Effector CD8-positive, alpha-beta T cell (primary cell): Measurements from ENCODE around the gene DENND6B.
"Not testable (repeated sequence)": the region's sequence is repeated elsewhere in the genome, so short reads cannot be mapped to it uniquely, and the experiment has no call there.

Experiments used
- DNase-seq: peaks from one replicate; lab custom pipeline; 2025; lab: John Stamatoyannopoulos, UW

DENND6B gene

DNA sequence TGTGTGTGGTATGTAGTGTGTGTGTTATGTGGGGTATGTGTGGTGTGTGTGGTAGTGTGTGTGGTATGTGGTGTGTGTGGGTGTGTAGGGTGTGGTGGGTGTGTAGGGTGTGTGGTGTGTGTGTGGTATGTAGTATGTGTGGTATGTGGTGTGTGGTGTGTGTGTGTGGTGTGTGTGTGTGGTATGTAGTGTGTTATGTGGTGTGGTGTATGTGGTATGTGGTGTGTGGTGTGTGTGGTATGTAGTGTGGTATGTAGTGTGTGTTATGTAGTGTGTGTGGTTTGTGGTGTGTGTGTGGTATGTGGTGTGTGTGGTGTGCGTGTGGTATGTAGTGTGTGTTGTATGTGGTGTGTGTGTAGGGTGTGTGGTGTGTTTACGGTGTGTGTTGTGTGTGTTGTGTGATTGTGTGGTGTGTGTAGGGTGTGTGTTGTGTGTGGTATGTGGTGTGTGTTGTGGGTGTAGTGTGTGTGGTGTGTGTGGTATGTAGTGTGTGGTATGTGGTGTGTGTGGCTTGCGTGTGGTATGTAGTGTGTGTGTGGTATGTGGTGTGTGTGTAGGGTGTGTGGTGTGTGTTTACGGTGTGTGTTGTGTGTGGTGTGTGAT, 12.1 kb upstream of the DENND6B start:
- no peak for DNase-seq

DNA sequence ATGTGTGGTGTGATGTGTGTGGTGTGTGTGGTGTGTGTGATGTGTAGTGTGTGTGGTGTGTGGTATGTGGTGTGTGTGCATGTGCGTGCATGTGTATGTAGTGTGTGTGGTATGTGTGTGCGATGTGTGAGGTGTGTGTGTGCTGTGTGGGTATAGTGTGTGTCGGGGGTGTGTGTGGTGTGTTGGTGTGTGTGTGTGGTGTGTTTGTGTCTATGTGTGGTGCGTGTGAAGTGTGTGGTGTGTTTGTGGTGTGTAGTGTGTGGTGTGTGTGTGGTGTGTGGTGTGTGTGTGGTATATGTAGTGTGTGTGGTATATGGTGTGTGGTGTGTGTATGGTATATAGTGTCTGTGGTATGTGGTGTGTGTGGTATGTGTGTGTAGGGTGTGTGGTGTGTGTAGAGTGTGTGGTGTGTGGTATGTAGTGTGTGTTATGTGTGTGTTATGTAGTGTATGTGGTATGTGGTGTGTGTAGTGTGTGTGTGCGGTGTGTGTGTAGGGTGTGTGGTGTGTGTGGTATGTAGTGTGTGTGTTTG, 11.3 kb upstream of the DENND6B start:
- DNase-seq: no peak

DNA sequence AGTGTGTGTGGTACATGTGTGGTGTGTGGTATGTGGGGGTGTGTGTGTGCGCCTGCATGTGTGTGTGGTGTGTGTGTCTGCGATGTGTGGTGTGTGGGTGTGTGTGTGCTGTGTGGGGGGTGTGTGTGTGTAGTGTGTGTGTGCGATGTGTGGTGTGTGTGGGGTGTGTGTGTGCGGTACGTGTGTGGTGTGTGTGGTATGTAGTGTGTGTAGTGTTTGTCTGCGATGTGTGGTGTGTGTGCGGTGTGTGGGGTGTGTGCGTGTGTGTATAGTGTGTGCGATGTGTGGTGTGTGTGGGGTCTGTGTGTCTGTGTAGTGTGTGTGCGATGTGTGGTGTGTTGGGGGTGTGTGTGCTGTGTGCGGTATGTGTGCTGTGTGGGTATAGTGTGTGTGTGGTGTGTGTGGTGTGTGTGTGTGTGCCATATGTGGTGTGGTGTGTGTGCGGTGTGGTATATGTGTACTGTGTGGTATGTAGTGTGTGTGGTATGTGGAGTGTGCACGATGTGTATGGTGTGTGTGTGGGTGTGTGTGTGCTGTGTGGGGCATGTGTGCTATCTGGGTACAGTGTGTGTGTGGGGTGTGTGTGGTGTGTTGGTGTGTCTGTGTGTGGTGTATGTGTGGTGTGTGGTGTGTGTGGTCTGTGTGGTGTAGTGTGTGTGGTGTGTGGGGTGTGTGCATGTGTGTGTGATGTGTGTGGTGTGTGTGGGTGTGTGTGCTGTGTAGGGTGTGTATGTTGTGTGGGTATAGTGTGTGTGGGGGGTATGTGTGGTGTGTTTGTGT, 10.6 kb upstream of the DENND6B start:
- no peak for DNase-seq

DNA sequence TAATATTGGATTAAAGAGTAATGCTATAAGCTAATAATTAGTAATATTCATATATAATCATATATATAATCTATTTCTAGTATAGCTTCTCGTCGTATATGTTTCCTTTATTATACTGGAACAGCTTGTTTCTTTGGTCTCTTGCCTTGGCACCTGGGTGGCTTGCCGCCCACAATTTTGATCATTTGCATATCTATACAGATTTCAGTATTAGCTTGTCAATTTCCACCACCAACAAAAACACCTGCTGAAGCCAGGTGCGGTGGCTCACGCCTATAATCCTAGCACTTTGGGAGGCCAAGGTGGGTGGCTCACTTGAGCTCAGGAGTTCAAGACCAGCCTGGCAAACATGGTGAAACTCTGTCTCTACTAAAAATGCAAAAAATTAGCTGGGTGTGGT, 7.6 kb upstream of the DENND6B start:
- not testable (repeated sequence) for DNase-seq

DNA sequence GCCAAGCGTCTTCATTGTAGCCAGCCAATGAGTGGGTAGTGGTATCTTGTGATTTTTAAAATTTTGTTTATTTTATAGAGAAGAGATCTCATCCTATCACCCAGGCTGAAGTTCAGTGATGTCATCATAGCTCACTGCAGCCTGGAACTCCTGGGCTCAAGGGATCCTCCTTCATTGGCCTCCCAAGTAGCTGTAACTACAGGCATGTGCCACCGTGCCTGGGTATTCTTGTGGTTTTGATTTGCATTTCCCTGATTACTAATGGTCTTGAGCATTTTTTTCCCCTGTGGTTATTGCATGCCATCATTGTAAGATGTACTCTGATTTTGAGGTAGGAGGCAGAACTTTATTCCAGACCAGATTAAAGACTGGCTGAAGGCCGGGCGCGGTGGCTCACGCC, 2.4 kb upstream of the DENND6B start:
- DNase-seq: no peak

DNA sequence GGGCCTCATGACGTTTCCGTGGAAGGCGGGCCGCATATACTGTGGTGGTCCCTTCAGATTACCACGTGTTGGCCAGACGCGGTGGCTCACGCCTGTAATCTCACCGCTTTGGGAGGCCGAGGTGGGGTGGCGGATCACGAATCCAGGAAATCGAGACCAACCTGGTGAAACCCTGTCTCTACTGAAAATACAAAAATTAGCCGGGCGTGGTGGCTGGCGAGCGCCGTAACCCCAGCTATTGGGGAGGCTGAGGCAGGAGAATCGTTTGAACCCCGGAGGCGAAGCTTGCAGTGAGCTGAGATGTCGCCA, 853 bp upstream of the DENND6B start:
- no peak for DNase-seq

DNA sequence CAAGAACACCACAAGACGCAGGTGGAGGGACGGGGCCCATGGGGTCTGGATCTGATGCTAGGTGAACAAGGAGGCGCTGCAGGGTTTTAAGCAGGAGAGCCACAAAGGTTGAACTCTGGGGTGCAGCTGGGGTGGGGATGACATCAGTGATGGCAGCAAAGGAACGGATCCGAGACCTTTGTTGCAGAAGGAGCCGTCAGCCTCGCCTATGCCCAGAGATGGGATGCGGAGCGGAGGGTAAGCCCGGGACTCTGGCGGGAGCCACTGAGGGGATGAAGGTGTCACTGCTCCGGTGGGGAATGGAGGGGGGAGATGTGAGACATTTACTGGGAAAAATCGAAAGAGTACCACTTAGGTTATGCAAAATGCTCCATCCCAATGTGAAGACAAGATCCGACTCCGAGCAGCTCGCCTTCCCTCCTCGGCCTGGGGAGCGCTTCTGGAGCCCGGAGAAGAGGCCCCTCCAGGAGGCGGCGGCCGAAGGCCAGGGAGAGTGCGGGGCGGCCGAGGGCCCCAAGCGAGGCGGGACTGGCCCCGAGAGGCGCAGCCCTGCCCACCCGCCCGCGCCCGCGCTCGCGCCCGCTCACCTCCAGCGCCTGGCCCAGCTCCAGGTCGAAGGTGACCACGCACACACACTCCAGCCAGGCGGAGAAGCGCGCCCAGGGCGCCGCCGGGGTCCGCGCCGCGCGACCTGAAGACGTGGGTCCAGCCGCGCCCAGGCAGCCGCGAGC, 422 bp downstream of the DENND6B start:
- no peak for DNase-seq

DNA sequence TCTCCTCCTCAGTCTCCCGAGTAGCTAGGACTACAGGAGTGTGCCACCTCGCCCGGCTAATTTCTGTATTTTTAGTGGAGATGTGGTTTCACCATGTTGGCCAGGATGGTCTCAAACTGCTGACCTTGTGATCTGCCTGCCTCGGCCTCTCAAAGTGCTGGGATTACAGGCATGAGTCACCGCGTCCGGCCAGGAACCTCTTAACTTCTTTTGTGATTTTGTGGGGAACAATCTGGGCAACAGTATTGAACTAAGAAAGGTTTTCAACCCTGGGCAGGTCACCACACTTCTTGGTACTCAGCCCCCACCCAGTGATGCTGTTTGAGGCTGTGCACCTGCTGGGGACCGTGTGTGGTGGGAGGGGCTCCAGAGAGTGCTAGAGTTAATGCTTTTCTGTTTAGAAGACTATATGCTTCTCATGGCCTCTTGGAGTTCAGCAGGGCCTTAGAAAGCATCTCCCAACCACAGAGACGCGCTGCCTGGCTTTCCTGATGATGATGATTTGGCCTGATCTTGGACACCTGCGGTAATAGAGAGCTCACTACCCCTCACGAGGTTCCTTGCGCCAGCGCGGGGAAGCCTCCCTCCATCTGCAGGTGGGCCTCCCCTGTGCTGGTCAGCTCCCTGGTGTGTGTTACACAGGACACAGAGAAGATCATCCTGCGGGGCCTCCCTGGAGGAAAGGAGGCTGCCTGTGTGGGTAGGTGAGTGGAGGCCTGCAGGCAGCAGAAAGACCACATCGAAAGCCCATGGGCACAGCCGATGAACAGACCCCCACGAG, 1.2 kb downstream of the DENND6B start:
- no peak for DNase-seq

DNA sequence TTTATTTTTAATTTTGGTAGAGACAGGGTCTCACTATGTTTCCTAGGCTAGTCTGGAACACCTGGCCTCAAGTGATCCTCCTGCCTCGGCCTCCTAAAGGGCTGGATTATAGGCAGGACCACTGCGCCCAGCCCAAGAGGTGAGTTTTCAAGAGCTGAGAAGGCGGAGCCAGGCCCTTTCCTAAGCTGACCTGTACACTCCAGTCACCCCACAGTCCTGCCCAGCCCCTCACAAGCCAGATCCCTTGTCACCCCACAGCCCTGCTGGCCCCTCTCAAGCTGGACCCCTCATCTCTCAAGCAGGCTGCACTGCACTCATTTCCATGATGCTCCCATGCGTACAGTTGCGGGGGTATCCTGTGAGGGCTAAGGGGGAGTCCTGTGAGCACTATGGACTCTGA, 2.9 kb downstream of the DENND6B start:
- DNase-seq: no peak

DNA sequence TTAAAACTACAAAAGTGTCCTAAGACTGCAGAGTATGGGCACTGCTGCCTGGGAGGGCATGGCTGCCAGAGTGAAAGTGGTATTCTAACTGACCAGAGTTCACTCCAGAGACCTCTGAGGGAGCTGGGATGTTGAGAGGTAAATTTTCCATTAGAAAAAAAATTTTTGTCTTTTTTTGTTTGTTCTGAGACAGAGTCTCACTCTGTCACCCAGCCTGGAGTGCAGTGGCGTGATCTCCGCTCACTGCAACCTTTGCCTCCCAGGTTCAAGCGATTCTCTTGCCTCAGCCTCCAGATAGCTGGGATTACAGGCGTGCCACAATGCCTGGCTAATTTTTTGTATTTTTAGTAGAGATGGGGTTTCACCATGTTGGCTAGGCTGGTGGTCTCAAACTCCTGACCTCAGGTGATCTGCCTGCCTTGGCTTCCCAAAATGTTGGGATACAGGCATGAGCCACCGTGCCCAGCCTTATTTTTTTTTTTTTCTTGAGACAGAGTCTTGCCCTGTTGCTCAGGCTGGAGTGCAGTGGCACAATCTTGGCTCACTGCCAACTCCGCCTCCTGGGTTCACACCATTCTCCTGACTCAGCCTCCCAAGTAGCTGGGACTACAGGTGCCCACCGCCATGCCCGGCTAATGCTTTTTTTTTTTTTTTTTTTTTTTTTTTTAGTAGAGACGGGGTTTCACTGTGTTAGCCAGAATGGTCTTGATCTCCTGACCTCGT, 4.3 kb downstream of the DENND6B start:
- not testable (repeated sequence) for DNase-seq

DNA sequence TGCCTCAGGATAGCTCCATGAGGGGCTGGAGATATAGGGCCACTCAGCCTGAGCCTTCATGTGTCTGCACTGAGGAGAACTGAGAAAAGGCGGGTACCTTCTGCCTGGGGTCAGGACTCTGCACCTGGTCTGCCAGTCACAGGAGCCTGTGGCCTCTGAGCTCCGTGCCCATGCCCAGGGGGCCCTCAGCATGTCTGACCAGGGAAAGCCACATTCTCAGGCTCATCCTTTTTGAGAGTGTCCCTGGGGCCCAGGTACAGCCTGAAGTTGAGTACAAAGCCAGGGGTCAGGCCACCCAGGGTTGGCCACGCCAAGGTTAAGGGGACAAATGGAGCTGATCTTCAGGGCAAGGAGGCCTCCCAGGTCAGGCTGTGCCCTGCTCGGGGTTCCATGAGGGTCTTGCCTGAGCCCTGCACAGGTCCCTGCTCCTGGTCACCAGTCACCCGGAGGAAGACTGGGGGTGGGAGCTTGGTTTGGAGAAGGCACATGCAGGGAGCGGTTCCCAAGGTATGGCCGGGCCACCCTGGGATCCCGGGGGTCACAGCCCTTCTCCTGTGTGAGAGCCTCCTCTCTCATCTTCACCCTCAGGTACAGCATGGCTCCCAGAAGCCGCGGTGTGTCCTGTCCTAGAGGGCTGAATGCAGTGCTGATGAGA, 6.0 kb downstream of the DENND6B start:
- DNase-seq: no peak

DNA sequence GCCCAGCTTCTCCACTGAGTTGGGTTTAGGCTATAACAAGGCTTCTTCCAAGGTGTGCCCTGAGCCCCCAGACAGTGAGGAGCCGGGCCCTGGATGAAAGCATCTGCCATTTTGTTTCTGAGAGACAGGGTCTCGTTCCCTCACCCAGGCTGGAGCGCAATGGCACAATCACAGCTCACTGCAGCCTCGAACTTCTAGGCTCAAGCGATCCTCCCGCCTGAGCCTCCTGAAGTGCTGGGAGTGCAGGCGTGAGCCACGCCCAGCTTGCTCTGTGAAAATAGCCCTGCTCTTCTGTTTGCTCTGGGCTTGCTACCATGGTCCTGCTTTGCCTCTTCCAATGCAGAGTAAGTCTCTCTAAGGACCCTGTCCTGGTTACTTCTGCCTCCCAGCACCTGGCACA, 6.7 kb downstream of the DENND6B start:
- DNase-seq: no peak

DNA sequence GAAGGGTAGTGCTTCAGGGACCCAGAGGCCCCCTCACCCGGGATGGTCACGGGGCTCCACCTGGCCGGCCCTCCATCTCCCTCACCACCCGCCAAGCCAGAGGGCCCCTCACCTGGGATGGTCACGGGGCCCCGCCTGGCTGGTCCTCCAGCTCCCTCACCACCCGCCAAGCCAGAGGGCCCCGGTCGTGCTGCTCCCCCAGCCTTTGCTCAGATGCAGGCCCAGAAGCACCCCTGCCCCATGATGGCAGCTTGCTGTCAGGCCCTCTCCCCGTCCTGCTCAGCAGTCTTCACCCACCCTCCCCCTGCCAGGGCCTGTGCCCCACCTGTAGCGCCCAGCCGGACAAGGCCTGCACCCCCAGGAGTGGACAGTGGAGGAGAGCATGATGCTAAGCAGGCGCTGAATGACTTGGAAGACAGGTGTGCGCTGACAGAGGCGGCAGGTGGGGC, 7.3 kb downstream of the DENND6B start:
- DNase-seq: no peak

DNA sequence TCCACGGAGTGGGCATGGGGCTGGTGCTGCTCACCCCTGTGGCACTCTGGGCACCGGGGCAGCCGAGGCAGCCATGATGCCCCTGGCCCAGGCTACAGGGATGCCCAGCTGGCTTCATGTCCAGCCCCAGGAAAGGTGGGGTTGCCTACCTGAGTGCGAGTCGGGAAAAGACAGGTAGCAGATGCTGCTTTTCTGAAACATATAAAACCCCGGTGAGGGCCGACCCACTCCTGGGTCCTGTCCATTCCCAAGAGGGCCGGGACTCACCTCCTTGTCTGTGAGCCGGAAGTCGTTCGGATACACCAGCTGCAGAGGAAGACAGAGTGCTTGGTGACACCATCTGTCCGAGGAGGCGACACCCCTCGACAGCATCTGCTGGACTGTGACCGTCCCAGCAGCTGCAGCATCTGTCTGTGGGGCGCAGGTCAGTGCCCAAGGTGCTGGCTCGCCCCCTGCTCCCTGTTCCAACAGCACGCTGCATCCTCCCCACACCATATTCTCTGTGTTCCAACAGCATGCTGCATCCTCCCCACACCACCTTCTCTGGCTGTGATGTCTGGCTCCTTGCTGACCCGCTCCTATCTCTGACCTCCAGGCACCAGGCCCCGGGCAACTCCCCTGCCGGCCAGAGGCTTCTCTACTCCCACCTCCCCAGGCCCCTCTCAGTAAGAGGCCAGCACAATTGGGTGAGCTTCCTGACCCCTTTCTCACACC, 8.0 kb downstream of the DENND6B start:
- DNase-seq: no peak

DNA sequence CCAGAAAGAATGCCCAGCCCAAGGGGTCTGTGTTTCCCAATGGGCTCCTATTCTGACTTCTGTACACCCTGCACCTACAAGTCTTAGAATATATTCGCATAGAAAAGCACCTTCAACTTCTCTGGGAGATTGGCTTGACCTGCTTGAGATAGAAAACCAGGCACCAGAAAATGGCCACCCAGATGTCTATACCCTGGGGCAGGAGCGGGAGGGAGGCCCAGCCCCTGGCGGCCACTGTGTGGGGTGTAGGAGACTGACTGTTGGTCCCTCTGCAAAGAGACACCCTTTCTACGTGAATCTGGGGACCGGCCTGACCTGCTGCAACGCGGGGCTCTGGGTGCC, 8.5 kb downstream of the DENND6B start:
- DNase-seq: no peak

DNA sequence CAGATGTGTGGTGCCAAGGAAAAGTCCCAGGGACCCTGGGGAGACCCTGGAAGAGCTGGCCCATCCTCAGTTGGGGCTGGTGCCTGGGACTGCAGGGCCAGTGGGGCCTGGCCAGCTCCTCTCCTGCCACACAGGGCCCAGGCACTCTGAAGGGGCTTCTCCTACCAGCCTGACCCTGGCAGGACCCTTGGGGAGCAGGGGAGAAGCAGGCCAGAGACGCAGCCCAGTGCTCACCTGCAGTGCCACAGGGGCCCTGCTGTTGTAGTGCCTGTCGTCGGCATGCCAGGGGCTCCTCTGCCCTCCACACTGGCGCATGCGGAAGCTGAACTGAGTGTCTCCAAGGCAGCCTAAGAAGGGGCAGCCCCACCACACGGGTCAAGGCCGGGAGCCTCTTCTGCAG, 9.1 kb downstream of the DENND6B start:
- DNase-seq: no peak

DNA sequence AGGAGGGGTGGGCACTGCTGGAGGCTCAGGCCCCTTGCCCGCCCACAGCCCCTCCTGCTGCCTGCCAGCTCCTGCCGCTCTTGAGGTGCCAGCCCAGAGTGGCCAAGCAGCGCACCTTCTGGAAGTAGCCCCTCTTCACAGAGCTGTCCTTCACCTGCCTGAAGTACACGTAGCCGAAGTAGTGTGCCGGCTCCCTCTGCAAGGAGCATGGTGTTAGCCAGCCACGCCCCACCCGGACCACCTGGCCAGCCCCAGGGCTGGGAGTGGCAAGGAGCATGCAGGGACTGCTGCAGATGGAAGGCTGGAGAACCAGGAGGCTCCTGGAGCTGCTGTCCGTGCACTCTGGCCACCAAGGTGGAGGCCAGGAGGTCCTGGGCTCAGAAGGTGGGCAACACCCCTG, 9.6 kb downstream of the DENND6B start:
- no peak for DNase-seq

DNA sequence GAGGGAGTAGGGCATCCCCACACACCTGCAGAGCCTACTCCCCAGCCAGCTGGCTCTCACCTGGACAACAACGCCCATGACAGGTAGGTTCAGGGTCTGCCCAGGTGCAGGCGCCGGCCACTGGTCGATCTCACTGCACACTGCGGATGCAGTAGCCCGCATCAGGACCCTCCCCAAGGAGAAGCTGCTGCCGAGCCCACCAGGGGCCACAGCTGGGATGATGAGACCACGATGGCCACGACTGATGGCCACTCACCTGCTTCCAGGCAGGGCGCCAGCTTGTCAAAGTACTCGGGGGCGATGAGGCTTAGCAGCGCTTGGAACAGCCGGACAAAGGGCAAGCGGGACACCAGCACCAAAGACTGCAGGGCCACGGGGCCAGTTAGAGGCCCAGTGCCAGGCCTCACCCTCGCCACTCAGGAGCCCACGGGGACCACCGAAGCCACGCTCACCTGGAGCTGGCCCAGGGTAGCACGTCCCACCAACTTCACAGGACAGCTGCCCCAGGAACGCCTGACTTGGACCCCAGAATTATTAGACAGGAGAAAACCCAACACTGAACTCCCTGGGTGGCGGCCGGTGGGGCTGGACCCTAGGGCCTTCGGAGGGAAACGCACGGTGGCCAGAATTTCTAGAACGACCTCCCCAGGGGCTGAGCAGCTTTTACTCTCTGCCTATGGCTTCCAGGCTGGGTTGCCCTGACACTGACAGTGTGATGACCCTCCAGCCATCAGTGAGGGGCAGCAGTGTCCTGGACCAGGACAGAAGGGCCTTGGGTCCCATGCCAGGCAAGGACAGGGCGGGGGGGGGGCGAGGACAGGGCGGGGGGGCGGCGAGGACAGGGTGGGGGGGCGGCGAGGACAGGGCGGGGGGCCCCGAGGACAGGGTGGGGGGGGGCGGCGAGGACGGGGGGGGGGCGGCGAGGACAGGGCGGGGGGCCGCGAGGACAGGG, 10.4 kb downstream of the DENND6B start:
- no peak for DNase-seq
